Trophoblast cell (in vitro differentiated cells and primary cell): ENCODE measurements around the gene RAB3C.

Experiments
- DNase-seq, 2 donors: peaks; one replicate each; pipeline ENCODE4 v3.0.0-alpha.2; 2016
- H2AFZ ChIP-seq: 2 replicates; pipeline ENCODE4 v1.6.1; 2013; ENCODE audit warnings: low read length, moderate library complexity, mild to moderate bottlenecking; ENCODE audit not compliant: insufficient read depth, poor library complexity
- H2AK5ac ChIP-seq: 2 replicates; pipeline ENCODE4 v1.6.1; 2013; ENCODE audit warnings: mild to moderate bottlenecking, low read length
- H2BK120ac ChIP-seq: 2 replicates; pipeline ENCODE4 v1.6.1; 2013; ENCODE audit warnings: low read length, mild to moderate bottlenecking, moderate library complexity; ENCODE audit not compliant: insufficient read depth, poor library complexity
- H2BK12ac ChIP-seq: 2 replicates; pipeline ENCODE4 v1.6.1; 2013; ENCODE audit warnings: mild to moderate bottlenecking, low read length, moderate library complexity
- H2BK5ac ChIP-seq: 2 replicates; pipeline ENCODE4 v1.6.1; 2013; ENCODE audit warnings: low read length, low read depth, moderate library complexity, mild to moderate bottlenecking; ENCODE audit not compliant: poor library complexity
- H3K14ac ChIP-seq: 2 replicates; pipeline ENCODE4 v1.6.1; 2013; ENCODE audit warnings: mild to moderate bottlenecking, low read length
- H3K18ac ChIP-seq: 2 replicates; pipeline ENCODE4 v1.6.1; 2013; ENCODE audit warnings: mild to moderate bottlenecking, low read length
- H3K23ac ChIP-seq: 2 replicates; pipeline ENCODE4 v1.6.1; 2013; ENCODE audit warnings: low read length
- H3K27ac ChIP-seq: 2 replicates; pipeline ENCODE4 v1.5.1; 2013; ENCODE audit warnings: low read depth, mild to moderate bottlenecking, inconsistent platforms, low read length, moderate library complexity
- H3K27me3 ChIP-seq: 2 replicates; pipeline ENCODE4 v1.6.1; 2013; ENCODE audit warnings: inconsistent platforms, mild to moderate bottlenecking, low read length, moderate library complexity; ENCODE audit not compliant: insufficient read depth
- H3K36me3 ChIP-seq, 2 experiments: 1 replicate in 1 of 2; 2 replicates in 1 of 2; pipeline ENCODE4 v1.6.1; 2013; ENCODE audit warnings: low read length in 2 of 2, mild to moderate bottlenecking in 2 of 2, moderate library complexity in 1 of 2; ENCODE audit not compliant: insufficient read depth in 2 of 2, control insufficient read depth in 1 of 2
- H3K4ac ChIP-seq: 2 replicates; pipeline ENCODE4 v1.6.1; 2013; ENCODE audit warnings: low read depth, mild to moderate bottlenecking, low read length, moderate library complexity
- H3K4me1 ChIP-seq, 2 experiments: 1 replicate in 1 of 2; 2 replicates in 1 of 2; pipeline ENCODE4 v1.6.1; 2013; ENCODE audit warnings: low read length in 2 of 2, mild to moderate bottlenecking in 2 of 2, moderate library complexity in 1 of 2; ENCODE audit not compliant: insufficient read depth in 2 of 2, control insufficient read depth in 1 of 2
- H3K4me2 ChIP-seq: 2 replicates; pipeline ENCODE4 v1.6.1; 2013; ENCODE audit warnings: inconsistent platforms, mild to moderate bottlenecking, low read length, moderate library complexity
- H3K4me3 ChIP-seq: 2 replicates; pipeline ENCODE4 v1.5.1; 2013; ENCODE audit warnings: mild to moderate bottlenecking, low read depth, low read length, inconsistent platforms
- H3K79me1 ChIP-seq: one replicate; pipeline ENCODE4 v1.6.1; 2013; ENCODE audit warnings: low read length
- H3K79me2 ChIP-seq: 2 replicates; pipeline ENCODE4 v1.6.1; 2013; ENCODE audit warnings: low read length, mild to moderate bottlenecking; ENCODE audit not compliant: control insufficient read depth, insufficient read depth, poor library complexity
- H3K9ac ChIP-seq: 2 replicates; pipeline ENCODE4 v1.6.1; 2013; ENCODE audit warnings: mild to moderate bottlenecking, low read length
- H3K9me3 ChIP-seq: 2 replicates; pipeline ENCODE4 v1.6.1; 2013; ENCODE audit warnings: low read depth, mild to moderate bottlenecking, control low read depth, inconsistent platforms, low read length; ENCODE audit not compliant: insufficient read depth
- H4K12ac ChIP-seq: 2 replicates; pipeline ENCODE4 v1.6.1; 2013; ENCODE audit warnings: low read depth, mild to moderate bottlenecking, low read length, moderate library complexity
- H4K8ac ChIP-seq: 2 replicates; pipeline ENCODE4 v1.6.1; 2013; ENCODE audit warnings: low read depth, mild to moderate bottlenecking, low read length, moderate library complexity
- H4K91ac ChIP-seq: one replicate; pipeline ENCODE4 v1.6.1; 2013; ENCODE audit warnings: low read depth, mild to moderate bottlenecking, low read length, moderate library complexity
- WGBS: extraction: QIAGEN DNeasy Blood & Tissue Kit; methylation state at CpG from one replicate; pipeline ENCODE4 v1.1.7; 2013; ENCODE audit warnings: missing lambda C conversion rate; ENCODE audit not compliant: insufficient read length, insufficient coverage; ENCODE audit errors: extremely low coverage; 5-methylcytosine and 5-hydroxymethylcytosine counted together

Gene RAB3C

GRCh38 chr5:58902765-58903164, 319.9 kb downstream of the RAB3C start:
- Histone ChIP-seq H3K4me3 (no peak overlapping the region), H2AK5ac (no peak overlapping the region), H4K8ac (no peak overlapping the region), H3K4ac (no peak overlapping the region), H2AFZ (no peak overlapping the region), H3K9me3 (peaks cover 2% of the 10 kb centered on the region), H3K14ac (no peak overlapping the region), H3K23ac (no peak overlapping the region), H3K27me3 (no peaks in the 10 kb centered on the region), H3K4me1 (no peaks in the 10 kb centered on the region), H3K4me2 (no peak overlapping the region), H3K36me3 (no peaks in the 10 kb centered on the region), H3K18ac (no peak overlapping the region), H2BK5ac (no peak overlapping the region), H3K79me1 (no peaks in the 10 kb centered on the region), H4K12ac (no peak overlapping the region), H4K91ac (no peak overlapping the region), H2BK120ac (no peak overlapping the region), H2BK12ac (no peak overlapping the region), H3K27ac (no peak overlapping the region), H3K9ac (no peak overlapping the region), H3K79me2 (no peaks in the 10 kb centered on the region)
- no peak for DNase-seq
- WGBS, result no CpG with 5 or more reads among the region's 2 CpGs

DNA sequence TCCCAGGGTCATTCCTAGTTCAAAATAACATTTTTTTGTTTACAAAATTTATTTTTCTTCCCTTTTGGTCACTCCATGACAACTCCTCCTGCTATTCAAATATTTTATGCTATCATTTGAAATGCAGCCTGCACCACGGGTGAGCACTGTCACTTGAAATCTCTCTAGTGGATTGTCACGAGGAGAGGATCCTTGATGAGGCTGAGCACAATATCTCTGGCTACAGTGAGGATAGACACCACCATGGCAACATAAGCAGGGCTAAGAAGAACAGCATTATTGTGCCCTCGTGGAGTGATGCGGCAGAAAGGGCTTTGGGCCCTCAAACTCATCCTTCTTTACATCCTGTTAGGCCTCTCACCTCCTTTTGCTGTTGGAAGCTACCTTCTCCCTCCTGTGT, 321.9 kb downstream of the RAB3C start:
- DNase-seq, result no peak
- no peak overlapping the region for H3K4me2 ChIP-seq
- H4K8ac ChIP-seq, result no peak overlapping the region
- H3K27me3 ChIP-seq, result no peaks in the 10 kb centered on the region
- no peak overlapping the region for H3K14ac ChIP-seq
- WGBS, result no CpG with 5 or more reads among the region's 4 CpGs
- H3K9me3 ChIP-seq, result peaks cover 2% of the 10 kb centered on the region
- H3K27ac ChIP-seq, result no peak overlapping the region
- no peaks in the 10 kb centered on the region for H3K79me1 ChIP-seq
- H2BK5ac ChIP-seq, result no peak overlapping the region
- no peak overlapping the region for H2BK120ac ChIP-seq
- no peak overlapping the region for H3K18ac ChIP-seq
- no peak overlapping the region for H2AK5ac ChIP-seq
- no peak overlapping the region for H3K23ac ChIP-seq
- H3K36me3 ChIP-seq, result no peaks in the 10 kb centered on the region
- no peaks in the 10 kb centered on the region for H3K4me1 ChIP-seq
- no peak overlapping the region for H4K91ac ChIP-seq
- H2BK12ac ChIP-seq, result no peak overlapping the region
- H3K79me2 ChIP-seq, result no peaks in the 10 kb centered on the region
- H3K4ac ChIP-seq, result no peak overlapping the region
- H4K12ac ChIP-seq, result no peak overlapping the region
- H3K4me3 ChIP-seq, result no peak overlapping the region
- no peak overlapping the region for H2AFZ ChIP-seq
- no peak overlapping the region for H3K9ac ChIP-seq

- DNase-seq, result no peak
- no peaks in the 10 kb centered on the region for H3K4me1 ChIP-seq
- H3K79me2 ChIP-seq, result no peaks in the 10 kb centered on the region
- no peak overlapping the region for H3K4ac ChIP-seq
- no peak overlapping the region for H3K4me3 ChIP-seq
- H3K27me3 ChIP-seq, result no peaks in the 10 kb centered on the region
- no peak overlapping the region for H3K4me2 ChIP-seq
- peaks cover 2% of the 10 kb centered on the region for H3K9me3 ChIP-seq
- no peak overlapping the region for H3K18ac ChIP-seq
- no peak overlapping the region for H4K8ac ChIP-seq
- H3K14ac ChIP-seq, result no peak overlapping the region
- no peak overlapping the region for H4K12ac ChIP-seq
- H3K27ac ChIP-seq, result no peak overlapping the region
- H4K91ac ChIP-seq, result no peak overlapping the region
- H3K79me1 ChIP-seq, result no peaks in the 10 kb centered on the region
- H3K23ac ChIP-seq, result no peak overlapping the region
- no peak overlapping the region for H2AK5ac ChIP-seq
- H2BK5ac ChIP-seq, result no peak overlapping the region
- no peak overlapping the region for H2BK120ac ChIP-seq
- H3K36me3 ChIP-seq, result no peaks in the 10 kb centered on the region
- H2BK12ac ChIP-seq, result no peak overlapping the region
- no peak overlapping the region for H3K9ac ChIP-seq
- no peak overlapping the region for H2AFZ ChIP-seq
Observed at GRCh38 chr5:58905944-58906343, 323.1 kb downstream of the RAB3C start.
